Osteoblast (primary cell): ENCODE results near the gene PTPRF. TPM values are rescaled to one million over a fixed set of nuclear protein-coding genes. Genes with fewer than 3 reads are reported as not detected.

Source experiments
- DNase-seq: peaks from one replicate; pipeline ENCODE4 v3.0.0; 2011; ENCODE audit warnings: low spot score, mixed read lengths; ENCODE audit not compliant: insufficient read length; ENCODE audit errors: missing footprints
- H2AFZ ChIP-seq: 2 replicates; pipeline ENCODE4 v1.6.0; 2011; ENCODE audit warnings: mild to moderate bottlenecking, low read length
- H3K27ac ChIP-seq: 2 replicates; pipeline ENCODE4 v1.5.1; 2011; ENCODE audit warnings: mild to moderate bottlenecking, low read depth, low read length, moderate library complexity
- H3K27me3 ChIP-seq: 2 replicates; pipeline ENCODE4 v1.6.0; 2012; ENCODE audit warnings: mild to moderate bottlenecking, control low read depth, inconsistent platforms, low read length, moderate library complexity; ENCODE audit not compliant: insufficient read depth
- H3K36me3 ChIP-seq: 2 replicates; pipeline ENCODE4 v1.5.1; 2011; ENCODE audit warnings: mild to moderate bottlenecking, low read length, control low read depth, moderate library complexity; ENCODE audit not compliant: insufficient read depth
- H3K4me1 ChIP-seq: 2 replicates; pipeline ENCODE4 v1.5.1; 2011; ENCODE audit warnings: mild to moderate bottlenecking, low read length, control low read depth, moderate library complexity; ENCODE audit not compliant: insufficient read depth
- H3K4me2 ChIP-seq: 2 replicates; pipeline ENCODE4 v1.6.0; 2011; ENCODE audit warnings: mild to moderate bottlenecking, low read length; ENCODE audit not compliant: insufficient read depth
- H3K4me3 ChIP-seq: fragments of 200-600 bp; sonication (generic); 3 replicates; pipeline ENCODE4 v1.5.1; 2012; ENCODE audit warnings: mild to moderate bottlenecking, low read length, inconsistent platforms; ENCODE audit not compliant: insufficient read depth
- H3K79me2 ChIP-seq: 2 replicates; pipeline ENCODE4 v1.6.0; 2012; ENCODE audit warnings: mild to moderate bottlenecking, low read length, control low read depth, inconsistent platforms; ENCODE audit not compliant: insufficient read depth
- H3K9me3 ChIP-seq: 2 replicates; pipeline ENCODE4 v1.5.1; 2011; ENCODE audit warnings: low read depth, low read length, control low read depth
- H4K20me1 ChIP-seq: 2 replicates; pipeline ENCODE4 v1.6.0; 2012; ENCODE audit warnings: mild to moderate bottlenecking, low read length, control low read depth; ENCODE audit not compliant: insufficient read depth
- total RNA-seq: library from RNA; depleted of rRNA; stranded (reverse); fragments of >200 nt; gene quantifications from 2 replicates; pipeline ENCODE4 v1.2.3, GENCODE V29; 2012
- TF ChIP-seq, protein P1 (sequence below): IDR thresholded peaks from 2 replicates; pipeline ENCODE4 v1.5.1; 2011; ENCODE audit warnings: mild to moderate bottlenecking, low read depth, low read length, moderate library complexity; ENCODE audit errors: extremely low read depth

The PTPRF gene
- total RNA-seq, 1 donor: 13.0 TPM

DNA sequence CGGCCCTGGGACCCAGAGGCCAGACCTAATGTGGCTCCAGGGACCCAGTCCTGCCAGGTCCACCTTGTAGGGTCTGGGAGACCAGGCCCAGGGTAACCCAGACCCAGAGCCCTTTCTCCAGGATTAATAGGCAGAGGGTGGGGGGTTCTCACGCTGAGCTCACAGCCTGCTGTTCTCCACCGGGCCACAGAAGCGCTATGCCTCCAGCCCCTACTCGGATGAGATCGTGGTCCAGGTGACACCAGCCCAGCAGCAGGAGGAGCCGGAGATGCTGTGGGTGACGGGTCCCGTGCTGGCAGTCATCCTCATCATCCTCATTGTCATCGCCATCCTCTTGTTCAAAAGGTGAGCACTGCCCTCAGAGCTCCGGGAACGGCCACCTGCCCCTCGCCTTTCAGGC lies 75.9 kb downstream of the PTPRF start:
- Histone ChIP-seq H3K27ac (no peak overlapping the region), H3K27me3 (no peaks in the 10 kb centered on the region), H3K36me3 (peaks cover 42% of the 10 kb centered on the region), H3K4me3 (no peak overlapping the region), H4K20me1 (no peaks in the 10 kb centered on the region), H3K9me3 (no peaks in the 10 kb centered on the region), H3K4me2 (no peak overlapping the region), H3K79me2 (no peaks in the 10 kb centered on the region), H2AFZ (no peak overlapping the region), H3K4me1 (no peaks in the 10 kb centered on the region)
- TF ChIP-seq, protein P1, sequence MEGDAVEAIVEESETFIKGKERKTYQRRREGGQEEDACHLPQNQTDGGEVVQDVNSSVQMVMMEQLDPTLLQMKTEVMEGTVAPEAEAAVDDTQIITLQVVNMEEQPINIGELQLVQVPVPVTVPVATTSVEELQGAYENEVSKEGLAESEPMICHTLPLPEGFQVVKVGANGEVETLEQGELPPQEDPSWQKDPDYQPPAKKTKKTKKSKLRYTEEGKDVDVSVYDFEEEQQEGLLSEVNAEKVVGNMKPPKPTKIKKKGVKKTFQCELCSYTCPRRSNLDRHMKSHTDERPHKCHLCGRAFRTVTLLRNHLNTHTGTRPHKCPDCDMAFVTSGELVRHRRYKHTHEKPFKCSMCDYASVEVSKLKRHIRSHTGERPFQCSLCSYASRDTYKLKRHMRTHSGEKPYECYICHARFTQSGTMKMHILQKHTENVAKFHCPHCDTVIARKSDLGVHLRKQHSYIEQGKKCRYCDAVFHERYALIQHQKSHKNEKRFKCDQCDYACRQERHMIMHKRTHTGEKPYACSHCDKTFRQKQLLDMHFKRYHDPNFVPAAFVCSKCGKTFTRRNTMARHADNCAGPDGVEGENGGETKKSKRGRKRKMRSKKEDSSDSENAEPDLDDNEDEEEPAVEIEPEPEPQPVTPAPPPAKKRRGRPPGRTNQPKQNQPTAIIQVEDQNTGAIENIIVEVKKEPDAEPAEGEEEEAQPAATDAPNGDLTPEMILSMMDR: no peak
- no peak for DNase-seq

DNA sequence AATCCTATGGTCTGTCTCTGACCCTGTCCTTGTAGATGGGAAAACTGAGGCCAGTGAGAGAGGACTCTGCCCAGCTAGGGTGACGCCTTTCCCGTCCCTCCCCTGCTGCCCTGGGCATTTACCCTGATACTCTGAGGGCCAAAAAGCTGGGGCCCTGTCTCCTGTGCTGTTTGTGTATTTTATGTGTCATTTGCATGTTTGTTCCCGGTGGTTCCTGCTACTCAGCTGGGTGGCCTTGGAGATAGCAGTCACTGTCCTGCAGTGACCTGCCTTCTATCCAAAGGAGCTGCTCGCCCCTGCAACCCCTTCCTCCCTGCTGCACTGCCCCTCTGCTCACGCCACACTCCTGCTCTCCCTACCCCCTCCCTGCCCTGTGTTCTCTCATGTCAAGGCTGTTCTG lies 78.1 kb downstream of the PTPRF start:
- Histone ChIP-seq H3K27me3 (no peaks in the 10 kb centered on the region), H3K9me3 (no peaks in the 10 kb centered on the region), H2AFZ (no peak overlapping the region), H3K4me2 (no peak overlapping the region), H3K4me3 (no peak overlapping the region), H4K20me1 (no peaks in the 10 kb centered on the region), H3K36me3 (peaks cover 45% of the 10 kb centered on the region), H3K79me2 (no peaks in the 10 kb centered on the region), H3K4me1 (no peaks in the 10 kb centered on the region), H3K27ac (no peak overlapping the region)
- TF ChIP-seq, protein P1: no peak
- peak; percentile 62 for DNase-seq

DNA sequence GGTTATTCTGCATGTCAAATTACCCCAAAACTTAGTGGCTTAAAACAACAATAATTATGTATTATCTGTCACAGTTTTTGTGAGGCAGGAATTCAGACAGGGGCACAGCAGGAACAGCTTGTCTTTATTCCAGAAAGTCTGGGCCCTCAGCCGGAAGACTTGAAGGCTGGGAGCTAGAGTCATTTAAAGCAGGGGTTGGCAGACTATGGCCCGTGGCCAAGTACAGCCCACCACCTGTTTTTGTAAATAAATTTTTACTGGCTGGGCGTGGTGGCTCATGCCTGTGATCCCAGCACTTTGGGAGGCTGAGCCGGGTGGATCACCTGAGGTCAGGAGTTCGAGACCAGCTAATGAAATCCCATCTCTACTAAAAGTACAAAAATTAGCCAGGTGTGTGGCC lies 79.7 kb downstream of the PTPRF start:
- DNase-seq: peak; percentile 32
- H3K27ac ChIP-seq: no peak overlapping the region
- H3K4me3 ChIP-seq: no peak overlapping the region
- no peaks in the 10 kb centered on the region for H3K79me2 ChIP-seq
- no peak overlapping the region for H3K4me2 ChIP-seq
- no peaks in the 10 kb centered on the region for H3K4me1 ChIP-seq
- no peaks in the 10 kb centered on the region for H3K27me3 ChIP-seq
- H3K36me3 ChIP-seq: peaks cover 34% of the 10 kb centered on the region
- TF ChIP-seq, protein P1: no peak
- H2AFZ ChIP-seq: no peak overlapping the region
- no peaks in the 10 kb centered on the region for H3K9me3 ChIP-seq
- H4K20me1 ChIP-seq: no peaks in the 10 kb centered on the region

DNA sequence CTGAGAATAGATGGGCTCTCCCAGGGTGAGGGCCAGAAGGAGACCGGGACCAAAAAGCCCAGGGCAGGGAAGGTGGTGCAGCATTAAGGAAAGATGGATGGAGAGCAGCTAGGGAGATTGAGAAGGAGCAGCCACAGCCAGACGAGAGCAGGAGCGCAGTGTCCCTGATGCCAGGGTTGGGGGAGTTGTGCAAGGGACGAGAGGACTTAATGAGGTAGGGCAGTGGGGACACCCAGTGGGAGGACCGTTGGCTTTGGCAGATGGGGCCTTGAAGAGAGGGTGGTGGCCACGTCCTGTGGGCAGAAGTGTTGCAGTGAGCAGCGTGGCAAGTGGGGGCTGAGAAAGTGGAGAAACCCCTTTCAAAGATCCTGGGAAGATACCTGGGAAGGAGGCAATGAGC lies 81.3 kb downstream of the PTPRF start:
- peak; percentile 42 for DNase-seq
- Histone ChIP-seq H2AFZ (no peak overlapping the region), H4K20me1 (no peaks in the 10 kb centered on the region), H3K4me1 (no peaks in the 10 kb centered on the region), H3K27me3 (no peaks in the 10 kb centered on the region), H3K9me3 (no peaks in the 10 kb centered on the region), H3K4me2 (no peak overlapping the region), H3K79me2 (no peaks in the 10 kb centered on the region), H3K27ac (no peak overlapping the region), H3K36me3 (peaks cover 30% of the 10 kb centered on the region), H3K4me3 (no peak overlapping the region)
- TF ChIP-seq, protein P1: no peak
